Breast epithelium (tissue), 4 donors: Measurements from ENCODE around the gene MCU. TPM values are rescaled to one million over a fixed set of nuclear protein-coding genes. Genes with fewer than 3 reads are reported as not detected.

Experiments
- DNase-seq, 2 donors: peaks; one replicate each; pipeline ENCODE4 v3.0.0-alpha.2; 2019; ENCODE audit warnings: low spot score in 2 of 2
- H3K27ac ChIP-seq, 2 donors: fragments of 200-600 bp; sonication (generic) in 1 of 2; one replicate each; pipeline ENCODE4 v1.5.1; 2016 to 2019; ENCODE audit warnings: mild to moderate bottlenecking in 1 of 2
- H3K27me3 ChIP-seq, 2 donors: fragments of 200-600 bp; sonication (generic) in 1 of 2; one replicate each; pipeline versions ENCODE4 v1.5.1 to v1.6.0; 2017 to 2019; ENCODE audit warnings: control low read depth in 1 of 2, mild to moderate bottlenecking in 1 of 2
- H3K36me3 ChIP-seq: fragments of 200-600 bp; one replicate; pipeline ENCODE4 v1.5.1; 2019
- H3K4me1 ChIP-seq, 2 donors: fragments of 200-600 bp; sonication (generic); one replicate each; pipeline ENCODE4 v1.5.1; 2016 to 2019; ENCODE audit warnings: control low read depth in 1 of 2
- H3K4me3 ChIP-seq, 3 donors: fragments of 200-600 bp; sonication (generic); 1 replicate in 2 of 3; 2 replicates in 1 of 3; pipeline ENCODE4 v1.5.1; 2016 to 2019; ENCODE audit warnings: mild to moderate bottlenecking in 3 of 3, moderate library complexity in 2 of 3
- H3K9me3 ChIP-seq, 2 donors: fragments of 200-600 bp; sonication (generic) in 1 of 2; one replicate each; pipeline ENCODE4 v1.5.1; 2016 to 2019; ENCODE audit warnings: control low read depth in 1 of 2
- CTCF ChIP-seq, 3 donors: fragments of 450-650 bp; IDR thresholded peaks; one replicate each; pipeline ENCODE4 v1.5.1; 2016 to 2017; ENCODE audit warnings: antibody characterized with exemption in 3 of 3, mild to moderate bottlenecking in 3 of 3, moderate library complexity in 3 of 3
- POLR2A ChIP-seq: fragments of 450-650 bp; IDR thresholded peaks from one replicate; pipeline ENCODE4 v1.6.1; 2016; ENCODE audit warnings: antibody characterized with exemption, mild to moderate bottlenecking, moderate library complexity
- POLR2AphosphoS5 ChIP-seq, 3 donors: sonication (generic); formaldehyde crosslinking; IDR thresholded peaks; one replicate each; pipeline ENCODE4 v1.6.1; 2017; ENCODE audit warnings: antibody characterized with exemption in 3 of 3
- intact Hi-C: fragments of 100-400 bp; cut with DNase I; formaldehyde crosslinking; loops from one replicate; pipeline ENCODE4 v1.15.1; 2023; ENCODE audit warnings: low total_unique reads
- total RNA-seq, 3 donors: library from RNA; depleted of rRNA; stranded (reverse); fragments of >200 nt; gene quantifications; one replicate each; pipeline ENCODE4 v1.1.0, GENCODE V29; 2016

The MCU gene
- total RNA-seq, 3 donors from 2014 or later = 11.7 to 27.4 (median 20.6) TPM

DNA sequence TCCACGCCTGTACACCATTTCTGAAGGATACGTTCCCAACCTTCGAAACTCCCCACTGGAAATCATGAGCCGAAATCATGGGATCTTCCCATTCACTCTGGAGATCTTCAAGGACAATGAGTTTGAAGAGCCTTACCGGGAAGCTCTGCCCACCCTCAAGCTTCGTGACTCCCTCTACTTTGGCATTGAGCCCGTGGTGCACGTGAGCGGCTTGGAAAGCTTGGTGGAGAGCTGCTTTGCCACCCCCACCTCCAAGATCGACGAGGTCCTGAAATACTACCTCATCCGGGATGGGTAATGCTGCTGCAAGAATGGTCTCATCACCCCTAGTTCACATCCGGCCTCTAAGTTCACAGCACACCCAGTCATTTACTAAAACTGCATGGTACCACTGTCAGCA lies 232.4 kb downstream of the MCU start:
- intact Hi-C loops = no loop called here
- H3K9me3 ChIP-seq = peaks cover 0 to 12% of the 10 kb centered on the region in 2 donors

DNA sequence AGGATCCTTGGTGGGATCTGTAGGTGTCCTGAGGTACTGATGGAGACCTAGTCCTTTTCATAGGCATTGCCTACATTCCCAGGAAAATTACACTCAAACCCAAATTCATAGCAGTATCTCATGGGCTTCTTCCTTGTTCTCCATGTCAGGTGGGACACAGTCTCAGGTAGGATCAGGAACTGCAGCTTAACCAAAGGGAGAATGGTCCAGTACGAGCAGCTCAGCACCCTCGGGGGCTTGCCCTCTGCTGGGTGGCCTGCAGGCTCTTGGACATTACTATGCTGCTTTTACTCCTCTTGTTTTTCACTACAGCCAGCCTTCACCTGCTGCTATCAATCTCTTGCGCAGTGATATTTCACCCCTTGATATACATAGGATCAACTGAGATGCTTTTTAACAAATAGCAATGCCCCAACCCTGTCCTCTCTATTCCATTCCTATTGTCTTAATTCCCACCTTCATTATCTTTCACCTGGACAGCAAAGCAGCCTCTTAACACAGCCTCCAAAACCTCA lies 234.1 kb downstream of the MCU start:
- H3K9me3 ChIP-seq = peaks cover 0 to 9% of the 10 kb centered on the region in 2 donors
- intact Hi-C loops = no loop called here
- no peak for DNase-seq
- TF ChIP-seq POLR2A (no peak), POLR2AphosphoS5 (IDR thresholded peaks at IDR 0.05) (no peak), CTCF (IDR thresholded peaks at IDR 0.05) (no peak)
- no peaks in the 10 kb centered on the region for H3K27me3 ChIP-seq
- H3K4me1 ChIP-seq = no peaks in the 10 kb centered on the region
- no peak overlapping the region for H3K27ac ChIP-seq
- H3K4me3 ChIP-seq = no peak overlapping the region
- H3K36me3 ChIP-seq = no peaks in the 10 kb centered on the region

More for the DNA sequence above, 232.4 kb downstream of the MCU start:
- no peaks in the 10 kb centered on the region for H3K4me1 ChIP-seq
- no peak overlapping the region for H3K4me3 ChIP-seq
- H3K27me3 ChIP-seq = no peaks in the 10 kb centered on the region
- no peak overlapping the region for H3K27ac ChIP-seq
- no peaks in the 10 kb centered on the region for H3K36me3 ChIP-seq
- DNase-seq = no peak
- TF ChIP-seq POLR2A = no peak
- no peak for TF ChIP-seq CTCF (IDR thresholded peaks at IDR 0.05)
- no peak for TF ChIP-seq POLR2AphosphoS5 (IDR thresholded peaks at IDR 0.05)

DNA sequence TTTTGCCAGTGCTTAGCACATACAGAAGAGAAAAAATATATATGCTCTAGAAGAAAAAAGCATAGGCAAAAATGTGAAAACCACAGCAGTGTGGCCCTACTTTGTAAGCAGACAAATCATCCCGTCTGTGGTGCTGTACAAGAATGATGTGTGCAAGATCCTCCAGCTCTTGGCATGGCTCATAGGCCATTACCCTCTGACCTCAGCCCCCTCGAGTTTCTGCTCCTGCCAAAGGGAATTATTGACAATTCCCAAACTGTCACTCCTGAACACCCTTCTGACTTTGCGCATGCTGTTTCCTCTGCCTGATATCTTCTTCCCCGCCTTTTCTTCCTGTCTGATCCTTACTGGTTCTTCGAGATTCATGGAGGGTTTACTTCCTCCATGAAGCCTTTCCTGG lies 235.5 kb downstream of the MCU start:
- no peak for TF ChIP-seq POLR2A
- TF ChIP-seq POLR2AphosphoS5 (IDR thresholded peaks at IDR 0.05) = no peak
- TF ChIP-seq CTCF (IDR thresholded peaks at IDR 0.05) = no peak
- no peak overlapping the region for H3K27ac ChIP-seq
- DNase-seq = no peak
- H3K4me1 ChIP-seq = no peaks in the 10 kb centered on the region
- no peaks in the 10 kb centered on the region for H3K36me3 ChIP-seq
- no peaks in the 10 kb centered on the region for H3K27me3 ChIP-seq
- no peaks in the 10 kb centered on the region for H3K9me3 ChIP-seq
- intact Hi-C loops = no loop called here
- H3K4me3 ChIP-seq = no peak overlapping the region

GRCh38 chr10:72928798-72929197 lies 236.9 kb downstream of the MCU start:
- no peak overlapping the region for H3K4me3 ChIP-seq
- H3K27ac ChIP-seq = no peak overlapping the region
- DNase-seq = no peak
- intact Hi-C loops = no loop called here
- TF ChIP-seq CTCF (IDR thresholded peaks at IDR 0.05) (no peak), POLR2AphosphoS5 (IDR thresholded peaks at IDR 0.05) (no peak), POLR2A (no peak)
- no peaks in the 10 kb centered on the region for H3K36me3 ChIP-seq
- no peaks in the 10 kb centered on the region for H3K4me1 ChIP-seq
- no peaks in the 10 kb centered on the region for H3K9me3 ChIP-seq
- no peaks in the 10 kb centered on the region for H3K27me3 ChIP-seq

- H3K27me3 ChIP-seq = no peaks in the 10 kb centered on the region
- H3K27ac ChIP-seq = no peak overlapping the region
- intact Hi-C loops = no loop called here
- H3K9me3 ChIP-seq = no peaks in the 10 kb centered on the region
- DNase-seq = no peak
- H3K4me3 ChIP-seq = no peak overlapping the region
- no peaks in the 10 kb centered on the region for H3K36me3 ChIP-seq
- TF ChIP-seq POLR2A = no peak
- TF ChIP-seq CTCF (IDR thresholded peaks at IDR 0.05) = no peak
- no peak for TF ChIP-seq POLR2AphosphoS5 (IDR thresholded peaks at IDR 0.05)
- no peaks in the 10 kb centered on the region for H3K4me1 ChIP-seq
Observed at GRCh38 chr10:72930276-72930675, 238.3 kb downstream of the MCU start.
